ENCODE results near the gene DDAH1. TPM values are rescaled to one million over a fixed set of nuclear protein-coding genes. Genes with fewer than 3 reads are reported as not detected.

The DDAH1 gene
- total and polyA plus RNA-seq, 2 of the 8 experiments (the other 6 are each of a cell fraction or from before 2014, with no cell fraction given), result 22.8 to 54.5 TPM

GRCh38 chr1:85334962-85335361, 130.0 kb downstream of the DDAH1 start (continued):
- TF ChIP-seq CHD7 (IDR thresholded peaks at IDR 0.05; ENCODE audit: insufficient replicate concordance, low read length) (no peak), SP2 (IDR thresholded peaks at IDR 0.05; ENCODE audit: low read length) (no peak), SP1 (IDR thresholded peaks at IDR 0.05; ENCODE audit: low read depth, low read length) (no peak), FOSL1 (IDR thresholded peaks at IDR 0.05; ENCODE audit: insufficient read depth, low read depth, low read length) (no peak), CBX5 (IDR thresholded peaks at IDR 0.05; ENCODE audit: low read depth, low read length) (no peak), MAFK (IDR thresholded peaks at IDR 0.05; ENCODE audit: low read depth, low read length) (no peak), RAD21 (IDR thresholded peaks at IDR 0.05 in 1 of 2, conservative IDR thresholded peaks at IDR 0.05 in 1 of 2; ENCODE audit: low read depth in 2 of 2, low read length in 2 of 2) (no peak), RBBP5 (IDR thresholded peaks at IDR 0.05; ENCODE audit: borderline replicate concordance, low read depth, low read length) (no peak), CHD2 (IDR thresholded peaks at IDR 0.05; ENCODE audit: low read length) (no peak), ATF3 (IDR thresholded peaks at IDR 0.05; ENCODE audit: insufficient read depth, low read depth, low read length) (no peak)
